Neural cell (in vitro differentiated cells): ENCODE measurements around the gene KATNBL1.

ENCODE experiments used
- EP300 ChIP-seq: fragments of 450-650 bp; conservative IDR thresholded peaks from 2 replicates; pipeline ENCODE4 v1.6.1; 2014; ENCODE audit warnings: antibody characterized with exemption, mild to moderate bottlenecking, moderate library complexity; ENCODE audit not compliant: poor library complexity, severe bottlenecking
- TAF1 ChIP-seq: IDR thresholded peaks from 2 replicates; pipeline ENCODE4 v1.6.1; 2012; ENCODE audit warnings: low read depth
- TF ChIP-seq, protein P1 (sequence below): fragments of 450-650 bp; IDR thresholded peaks from 2 replicates; pipeline ENCODE4 v1.5.1; 2014; ENCODE audit warnings: antibody characterized with exemption, mild to moderate bottlenecking, moderate library complexity; ENCODE audit not compliant: poor library complexity, severe bottlenecking

- TF ChIP-seq, protein P1, sequence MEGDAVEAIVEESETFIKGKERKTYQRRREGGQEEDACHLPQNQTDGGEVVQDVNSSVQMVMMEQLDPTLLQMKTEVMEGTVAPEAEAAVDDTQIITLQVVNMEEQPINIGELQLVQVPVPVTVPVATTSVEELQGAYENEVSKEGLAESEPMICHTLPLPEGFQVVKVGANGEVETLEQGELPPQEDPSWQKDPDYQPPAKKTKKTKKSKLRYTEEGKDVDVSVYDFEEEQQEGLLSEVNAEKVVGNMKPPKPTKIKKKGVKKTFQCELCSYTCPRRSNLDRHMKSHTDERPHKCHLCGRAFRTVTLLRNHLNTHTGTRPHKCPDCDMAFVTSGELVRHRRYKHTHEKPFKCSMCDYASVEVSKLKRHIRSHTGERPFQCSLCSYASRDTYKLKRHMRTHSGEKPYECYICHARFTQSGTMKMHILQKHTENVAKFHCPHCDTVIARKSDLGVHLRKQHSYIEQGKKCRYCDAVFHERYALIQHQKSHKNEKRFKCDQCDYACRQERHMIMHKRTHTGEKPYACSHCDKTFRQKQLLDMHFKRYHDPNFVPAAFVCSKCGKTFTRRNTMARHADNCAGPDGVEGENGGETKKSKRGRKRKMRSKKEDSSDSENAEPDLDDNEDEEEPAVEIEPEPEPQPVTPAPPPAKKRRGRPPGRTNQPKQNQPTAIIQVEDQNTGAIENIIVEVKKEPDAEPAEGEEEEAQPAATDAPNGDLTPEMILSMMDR: no peak
- no peak for TF ChIP-seq EP300
- TF ChIP-seq TAF1: no peak
Measured at GRCh38 chr15:34154725-34155204, 55.1 kb downstream of the KATNBL1 start.
